LNCaP clone FGC (cell line): ENCODE results near the gene WWC1.

Experiments
- DNase-seq: peaks from one replicate; pipeline ENCODE4 v3.0.0-alpha.2; 2011; ENCODE audit warnings: low read depth
- H3K4me3 ChIP-seq: 2 replicates; pipeline ENCODE4 v1.5.1; 2011; ENCODE audit warnings: mild to moderate bottlenecking, low read depth, low read length, control low read depth
- TF ChIP-seq, protein P1 (sequence below): IDR thresholded peaks from 2 replicates; pipeline ENCODE4 v1.5.1; 2012; ENCODE audit warnings: mild to moderate bottlenecking; ENCODE audit not compliant: control insufficient read depth, insufficient read depth; ENCODE audit errors: extremely low read depth

The WWC1 gene

DNA sequence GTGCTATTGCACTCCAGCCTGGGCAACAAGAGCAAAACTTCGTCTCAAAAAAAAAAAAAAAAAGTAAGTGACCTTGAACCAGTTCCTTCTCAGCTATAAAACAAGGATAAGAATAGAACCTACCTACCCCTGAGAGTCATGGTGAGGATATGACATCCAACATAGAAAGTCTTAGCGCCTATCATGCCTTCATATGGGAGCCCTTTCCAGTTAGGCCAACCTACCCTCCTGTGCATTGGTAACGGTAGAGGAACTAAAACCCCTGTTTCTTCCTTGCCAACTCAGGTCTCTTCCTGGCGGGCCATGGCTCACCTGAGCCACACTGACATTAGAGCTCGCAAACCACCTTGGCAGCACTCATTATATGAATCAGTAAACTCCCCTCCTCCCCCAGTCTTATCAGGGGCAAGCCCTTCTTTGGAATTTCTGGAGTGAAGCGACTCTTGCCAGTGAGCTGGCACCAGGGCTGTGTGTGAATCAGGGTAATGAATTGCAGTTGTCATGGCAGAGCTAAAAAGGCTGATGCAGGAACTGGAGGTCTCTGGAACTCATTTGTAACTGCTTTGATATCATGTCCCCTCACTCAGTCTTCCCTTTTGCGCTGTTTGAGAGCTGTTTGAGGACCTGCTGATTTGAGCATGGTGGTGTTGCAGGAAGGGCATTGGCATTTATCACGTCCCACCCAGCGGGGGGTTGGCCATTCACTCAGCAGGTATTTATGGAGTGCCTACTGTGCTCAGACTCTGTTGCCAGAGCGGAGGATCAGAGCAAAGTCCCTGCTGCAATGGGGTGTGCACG lies 10.3 kb downstream of the WWC1 start:
- no peak overlapping the region for H3K4me3 ChIP-seq
- DNase-seq, result no peak
- TF ChIP-seq, protein P1, sequence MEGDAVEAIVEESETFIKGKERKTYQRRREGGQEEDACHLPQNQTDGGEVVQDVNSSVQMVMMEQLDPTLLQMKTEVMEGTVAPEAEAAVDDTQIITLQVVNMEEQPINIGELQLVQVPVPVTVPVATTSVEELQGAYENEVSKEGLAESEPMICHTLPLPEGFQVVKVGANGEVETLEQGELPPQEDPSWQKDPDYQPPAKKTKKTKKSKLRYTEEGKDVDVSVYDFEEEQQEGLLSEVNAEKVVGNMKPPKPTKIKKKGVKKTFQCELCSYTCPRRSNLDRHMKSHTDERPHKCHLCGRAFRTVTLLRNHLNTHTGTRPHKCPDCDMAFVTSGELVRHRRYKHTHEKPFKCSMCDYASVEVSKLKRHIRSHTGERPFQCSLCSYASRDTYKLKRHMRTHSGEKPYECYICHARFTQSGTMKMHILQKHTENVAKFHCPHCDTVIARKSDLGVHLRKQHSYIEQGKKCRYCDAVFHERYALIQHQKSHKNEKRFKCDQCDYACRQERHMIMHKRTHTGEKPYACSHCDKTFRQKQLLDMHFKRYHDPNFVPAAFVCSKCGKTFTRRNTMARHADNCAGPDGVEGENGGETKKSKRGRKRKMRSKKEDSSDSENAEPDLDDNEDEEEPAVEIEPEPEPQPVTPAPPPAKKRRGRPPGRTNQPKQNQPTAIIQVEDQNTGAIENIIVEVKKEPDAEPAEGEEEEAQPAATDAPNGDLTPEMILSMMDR, result no peak

DNA sequence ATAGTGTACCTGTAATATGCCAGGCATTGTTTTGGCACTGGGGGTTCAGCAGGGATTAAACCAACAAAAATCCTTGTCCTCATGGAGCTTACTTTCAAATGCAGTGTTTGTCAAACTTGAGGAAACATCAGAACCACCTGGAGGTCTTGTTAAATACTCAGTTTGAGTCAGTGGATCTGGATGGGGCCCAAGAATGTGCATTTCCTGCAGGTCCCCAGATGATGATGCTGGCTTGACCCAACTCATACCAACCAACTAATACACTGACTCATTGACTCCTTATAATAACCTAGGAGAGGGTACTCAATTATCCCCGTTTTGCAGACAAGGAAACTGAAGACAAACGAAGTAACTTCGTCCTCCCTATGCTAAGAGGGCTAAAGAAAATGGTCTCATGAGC lies 11.3 kb downstream of the WWC1 start:
- no peak overlapping the region for H3K4me3 ChIP-seq
- no peak for DNase-seq

DNA sequence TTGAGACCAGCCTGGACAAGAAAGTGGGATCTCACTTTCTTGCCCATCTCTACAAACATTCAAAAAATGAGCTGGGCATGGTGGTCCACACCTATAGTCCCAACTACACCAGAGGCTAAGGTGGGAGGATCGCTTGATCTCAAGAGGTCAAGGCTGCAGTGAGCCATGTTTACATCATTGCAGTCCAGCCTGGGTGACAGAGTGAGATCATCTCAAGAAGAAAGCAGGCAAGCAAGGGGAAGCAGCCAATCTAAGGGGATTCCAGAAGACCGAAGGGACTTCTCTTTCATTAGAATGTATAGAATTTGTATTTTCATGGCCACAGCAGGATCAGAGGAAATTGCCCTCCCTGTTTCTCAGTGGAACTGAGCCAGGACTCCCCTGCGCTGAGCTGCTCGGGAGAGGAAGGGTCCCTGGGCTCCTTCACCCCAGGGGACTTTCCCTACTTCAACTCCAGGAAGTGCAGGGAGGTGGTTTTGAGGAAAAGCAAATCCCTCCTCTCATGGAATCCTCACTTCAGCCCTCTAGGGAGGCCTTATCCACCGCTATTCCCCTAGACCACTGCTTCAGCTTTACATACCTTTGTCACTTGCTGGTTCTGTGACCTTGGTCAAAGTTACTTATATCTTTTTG lies 12.1 kb downstream of the WWC1 start:
- no peak for DNase-seq
- TF ChIP-seq, protein P1, result no peak
- no peak overlapping the region for H3K4me3 ChIP-seq

More for the DNA sequence above, 11.3 kb downstream of the WWC1 start:
- TF ChIP-seq, protein P1, result no peak

DNA sequence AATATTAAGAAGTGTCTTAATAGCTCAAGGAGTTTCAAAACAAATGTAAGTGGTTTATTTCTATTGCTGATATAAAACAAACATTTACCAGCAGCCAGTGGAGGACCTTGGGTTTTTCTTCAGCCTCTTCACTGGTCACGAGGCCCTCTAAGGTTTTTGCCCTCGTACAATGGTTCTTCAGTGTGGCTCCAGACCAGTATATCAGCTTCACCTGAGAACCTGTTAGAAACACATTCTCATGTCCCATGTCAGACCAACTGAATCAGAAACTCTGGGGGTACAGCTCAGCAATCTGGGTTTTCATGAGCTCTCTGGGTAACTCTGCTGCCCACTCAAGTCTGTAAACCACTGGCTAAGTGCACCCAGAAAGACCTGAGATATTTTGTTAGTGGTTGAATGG lies 12.9 kb downstream of the WWC1 start:
- DNase-seq, result no peak
- no peak overlapping the region for H3K4me3 ChIP-seq
- TF ChIP-seq, protein P1, result no peak

DNA sequence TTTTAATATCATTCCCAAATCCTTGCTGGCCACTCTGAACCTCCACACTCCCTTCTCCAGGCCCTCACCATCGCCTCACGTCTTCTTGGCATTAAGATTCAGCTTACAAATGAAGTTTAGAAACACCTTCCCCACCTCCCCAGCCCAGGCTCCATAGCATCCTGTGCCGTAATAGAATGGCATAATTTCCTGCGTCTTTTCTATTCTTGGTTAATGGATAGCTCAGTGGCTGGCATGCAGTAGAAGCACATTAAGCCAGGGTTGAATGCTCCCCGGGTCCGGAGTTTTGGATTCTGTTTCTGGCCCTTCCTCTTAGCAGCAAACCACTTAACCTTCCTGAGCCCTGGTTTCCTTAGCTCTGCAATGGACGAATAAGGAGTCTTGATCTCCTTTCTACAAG lies 13.8 kb downstream of the WWC1 start:
- no peak overlapping the region for H3K4me3 ChIP-seq
- TF ChIP-seq, protein P1, result no peak
- no peak for DNase-seq

DNA sequence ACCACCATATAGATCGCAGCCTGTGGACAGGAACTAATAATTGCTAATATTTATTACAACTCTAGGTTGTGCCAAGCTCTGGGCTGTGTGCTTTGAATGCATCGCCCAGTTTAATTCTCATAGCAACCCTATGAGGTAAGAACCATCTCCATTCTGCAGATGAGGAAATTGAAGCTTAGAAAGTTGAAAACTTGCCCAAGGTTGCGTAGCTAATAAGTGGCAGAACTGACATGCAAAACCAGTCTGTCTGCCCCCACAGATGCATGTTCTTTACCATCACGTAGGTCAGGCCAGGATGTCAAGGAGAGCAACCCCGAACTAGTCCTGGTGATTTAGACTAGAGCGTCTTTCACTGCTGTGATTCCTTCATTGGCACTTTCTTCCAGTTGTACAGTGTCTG lies 15.6 kb downstream of the WWC1 start:
- H3K4me3 ChIP-seq, result no peak overlapping the region
- no peak for DNase-seq
- TF ChIP-seq, protein P1, result no peak
